Sciatic nerve (tissue), 2 donors: ENCODE measurements around the gene GPR17. TPM values are rescaled to one million over a fixed set of nuclear protein-coding genes. Genes with fewer than 3 reads are reported as not detected.

Source experiments
- ATAC-seq: fragments of 200-7000 bp; cut with Tn5 transposase; one replicate; pipeline ENCODE4 v1.9.1; 2020; ENCODE audit warnings: mild to moderate bottlenecking, moderate library complexity
- DNase-seq: peaks from one replicate; pipeline ENCODE4 v3.0.0-alpha.2; 2020; ENCODE audit warnings: low spot score
- intact Hi-C: fragments of 100-400 bp; cut with DNase I; formaldehyde crosslinking; loops from one replicate; pipeline ENCODE4 v1.14.2; 2022
- total RNA-seq: library from RNA; stranded (reverse); fragmentation: NEBNext Ultra II Directional; extraction: Animal tissue kit (Norgen Biotek cat#: 25700); gene quantifications from one replicate; pipeline ENCODE4 v1.2.1, GENCODE V29; 2021
- donor health status: DM: no; HTN: no; CAD: no.
- donor health status: DM: no; HTN: no; CAD: no.

GPR17 gene
- total RNA-seq, 1 donor from 2014 or later: 4.6 TPM

- ATAC-seq (peak; percentile 2), DNase-seq (no peak)
- intact Hi-C loops: no loop called here
Observed at GRCh38 chr2:127637236-127637630, 8.7 kb upstream of the GPR17 start.

- intact Hi-C loops: no loop called here
- peak; percentile 47 for ATAC-seq
Observed at GRCh38 chr2:127637725-127638252, 8.2 kb upstream of the GPR17 start.

GRCh38 chr2:127638361-127639110, 7.4 kb upstream of the GPR17 start:
- ATAC-seq (peak; percentile 6), DNase-seq (no peak)
- intact Hi-C loops: no loop called here

More at GRCh38 chr2:127637725-127638252, 8.2 kb upstream of the GPR17 start:
- no peak for DNase-seq

DNA sequence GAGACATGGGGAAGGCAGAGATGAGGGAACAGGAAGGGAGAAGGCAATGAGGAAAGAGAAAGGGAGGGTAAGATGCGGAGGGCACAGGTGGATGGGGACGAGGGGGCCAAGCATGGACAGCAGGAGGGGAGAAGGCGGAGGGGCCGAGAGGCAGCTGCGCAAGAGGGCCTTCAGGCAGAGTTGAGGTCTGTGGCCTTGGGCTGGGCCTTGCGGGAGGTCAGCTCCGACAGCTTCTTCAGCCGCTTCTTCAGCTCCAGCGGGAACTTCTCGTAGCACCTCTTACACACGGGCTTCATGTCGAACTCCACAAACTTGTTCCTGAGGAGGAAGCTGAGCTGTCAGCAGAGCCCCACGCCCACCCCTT, 6.9 kb upstream of the GPR17 start:
- intact Hi-C loops: no loop called here
- ATAC-seq: no peak
- no peak for DNase-seq

DNA sequence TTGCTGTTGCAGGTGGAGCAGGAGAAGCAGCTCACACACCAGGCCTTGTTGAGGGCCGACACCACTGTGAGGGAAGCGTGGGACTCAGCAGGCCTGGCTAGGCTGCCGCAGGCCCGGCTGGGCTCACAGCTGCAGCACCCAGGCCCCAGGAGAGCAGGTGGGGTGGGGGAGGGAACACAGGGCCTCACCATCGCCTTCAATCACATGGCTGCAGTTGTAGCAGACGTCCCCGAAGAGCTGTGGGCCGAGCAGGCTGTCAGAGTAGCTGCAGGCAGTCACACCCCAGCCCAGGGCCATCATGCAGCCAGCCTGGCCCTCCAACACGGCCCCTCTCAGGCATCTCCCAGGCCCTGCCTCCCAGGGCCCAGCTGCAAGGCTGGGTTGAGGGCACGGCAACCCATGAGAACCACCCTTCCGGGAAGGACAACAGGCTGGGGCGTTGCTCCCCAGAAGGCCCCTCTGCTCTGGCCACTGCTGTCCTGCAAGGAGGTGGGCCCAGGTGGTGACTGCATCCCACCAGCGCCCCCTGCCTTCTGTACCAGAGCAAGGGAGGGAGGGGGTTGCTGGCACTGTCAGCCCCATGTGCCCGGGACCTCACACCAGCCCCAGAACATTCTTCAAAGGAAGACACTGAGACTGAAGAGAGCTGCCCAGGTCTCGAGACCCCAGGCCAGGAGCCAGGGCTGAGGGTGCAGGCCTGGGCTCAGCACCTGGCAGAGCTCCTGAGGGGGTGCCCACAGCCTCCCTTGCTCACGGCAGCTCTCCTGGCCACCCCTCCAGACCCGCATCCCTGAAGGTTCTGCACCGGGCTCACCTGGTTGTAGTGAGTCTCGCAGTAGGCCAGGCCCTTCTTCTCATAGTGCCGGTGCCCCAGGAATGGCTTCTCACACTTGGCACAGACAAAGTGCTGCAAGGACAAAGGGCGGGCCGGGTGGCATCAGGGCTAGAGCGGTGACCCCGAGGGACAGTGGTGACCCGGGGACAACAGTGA, 5.6 kb upstream of the GPR17 start:
- no peak for ATAC-seq
- intact Hi-C loops: loop anchor here (5.0 kb wide), 1 partner anchor 113 kb away; the partner anchor contains the start of gene IWS1
- DNase-seq: no peak

- intact Hi-C loops: loop anchor here (5.0 kb wide), 1 partner anchor 114 kb away; the partner anchor contains the start of gene IWS1
- no peak for DNase-seq
- ATAC-seq: no peak
Observed at GRCh38 chr2:127641133-127641532, 4.8 kb upstream of the GPR17 start.

DNA sequence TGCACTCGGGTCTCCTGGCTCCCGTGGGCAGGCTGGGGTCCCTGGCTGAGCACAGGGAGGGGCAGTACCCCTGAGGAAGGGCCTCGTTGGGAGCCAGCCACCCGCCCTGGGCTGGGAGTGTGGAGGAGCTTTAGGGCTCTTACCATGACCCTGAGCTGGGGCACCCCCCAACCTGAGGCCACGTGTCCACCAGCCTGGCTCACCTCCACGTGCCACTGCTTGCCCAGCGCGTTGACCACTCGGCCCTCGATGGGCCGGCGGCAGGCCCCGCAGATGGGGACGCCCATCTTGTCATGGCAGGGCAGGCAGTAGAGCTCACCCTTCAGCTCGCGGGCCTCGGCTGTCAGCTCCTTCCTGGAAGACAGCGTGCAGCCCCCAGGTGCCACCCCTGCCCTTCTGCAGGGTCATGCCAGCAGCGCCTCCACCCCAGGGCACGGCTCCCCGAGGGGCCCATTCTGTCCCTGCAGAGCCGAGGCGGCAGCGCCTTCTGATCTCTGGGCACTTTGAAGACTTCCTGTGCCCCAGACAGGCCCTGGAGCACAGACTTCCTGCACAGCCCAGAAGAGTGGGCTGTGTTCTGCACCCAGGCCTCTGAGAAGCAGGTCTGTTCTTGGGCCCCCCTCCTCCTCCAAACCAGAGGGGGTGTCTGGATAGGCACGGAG, 4.0 kb upstream of the GPR17 start:
- DNase-seq (no peak), ATAC-seq (no peak)
- intact Hi-C loops: loop anchor here (5.0 kb wide), 1 partner anchor 115 kb away; the partner anchor contains the start of gene IWS1

GRCh38 chr2:127642706-127643438, 3.1 kb upstream of the GPR17 start:
- intact Hi-C loops: loop anchor here (5.0 kb wide), 1 partner anchor 116 kb away; the partner anchor contains the start of gene IWS1
- DNase-seq (no peak), ATAC-seq (no peak)

- intact Hi-C loops: loop anchor here (5.0 kb wide), 1 partner anchor 116 kb away; the partner anchor contains the start of gene IWS1
- ATAC-seq: no peak
- DNase-seq: no peak
Observed at GRCh38 chr2:127643439-127644065, 2.4 kb upstream of the GPR17 start.

DNA sequence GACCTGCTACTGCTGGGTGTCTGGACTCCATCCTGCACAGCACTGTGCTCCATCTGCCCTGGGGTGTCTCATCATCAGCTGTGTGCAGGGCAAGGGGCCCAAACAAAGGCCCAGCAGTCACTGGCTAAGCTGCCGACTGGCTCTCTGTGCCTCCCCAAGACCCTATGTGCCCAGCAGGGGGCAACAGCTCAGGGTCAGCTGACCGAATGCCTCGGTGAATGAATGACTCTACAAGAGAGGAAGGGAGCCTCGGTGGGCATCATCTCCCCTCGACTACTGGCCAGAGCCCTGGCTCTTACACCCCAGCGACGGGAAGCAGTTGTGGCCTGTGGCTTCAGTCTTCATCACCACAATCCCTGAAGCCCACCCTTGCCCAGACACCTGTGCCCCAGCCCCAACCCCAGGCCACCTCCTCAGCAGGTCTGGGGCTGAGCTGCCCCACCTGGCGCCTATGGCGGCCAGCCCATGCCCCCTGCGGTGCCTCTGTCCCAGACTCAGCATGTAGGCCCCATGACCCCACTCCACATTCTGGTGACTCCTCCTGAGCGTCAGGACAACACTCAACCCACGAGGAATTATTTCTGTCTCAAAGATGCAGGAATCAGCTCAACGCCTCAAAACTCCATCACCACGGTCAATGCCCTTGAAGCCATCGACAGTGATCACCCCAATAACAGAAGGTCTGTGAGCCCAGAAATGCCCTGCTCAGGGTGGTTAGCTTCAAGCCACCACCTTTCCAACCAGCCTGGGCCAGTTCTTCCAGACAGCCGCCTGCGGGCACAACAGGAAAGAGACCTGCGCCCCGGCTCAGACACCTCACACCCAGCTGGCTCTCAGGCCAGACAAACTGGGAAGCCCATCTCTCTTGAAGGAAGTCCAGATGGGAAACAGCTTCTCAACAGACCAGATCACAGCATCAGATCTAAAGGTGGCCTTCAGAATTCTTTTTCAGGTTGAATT, 1.6 kb upstream of the GPR17 start:
- intact Hi-C loops: loop anchor here (5.0 kb wide), 1 partner anchor 117 kb away; the partner anchor contains the start of gene IWS1
- ATAC-seq (no peak), DNase-seq (no peak)

- DNase-seq: no peak
- ATAC-seq: no peak
- intact Hi-C loops: no loop called here
Observed at GRCh38 chr2:127645026-127645394, 943 bp upstream of the GPR17 start.

DNA sequence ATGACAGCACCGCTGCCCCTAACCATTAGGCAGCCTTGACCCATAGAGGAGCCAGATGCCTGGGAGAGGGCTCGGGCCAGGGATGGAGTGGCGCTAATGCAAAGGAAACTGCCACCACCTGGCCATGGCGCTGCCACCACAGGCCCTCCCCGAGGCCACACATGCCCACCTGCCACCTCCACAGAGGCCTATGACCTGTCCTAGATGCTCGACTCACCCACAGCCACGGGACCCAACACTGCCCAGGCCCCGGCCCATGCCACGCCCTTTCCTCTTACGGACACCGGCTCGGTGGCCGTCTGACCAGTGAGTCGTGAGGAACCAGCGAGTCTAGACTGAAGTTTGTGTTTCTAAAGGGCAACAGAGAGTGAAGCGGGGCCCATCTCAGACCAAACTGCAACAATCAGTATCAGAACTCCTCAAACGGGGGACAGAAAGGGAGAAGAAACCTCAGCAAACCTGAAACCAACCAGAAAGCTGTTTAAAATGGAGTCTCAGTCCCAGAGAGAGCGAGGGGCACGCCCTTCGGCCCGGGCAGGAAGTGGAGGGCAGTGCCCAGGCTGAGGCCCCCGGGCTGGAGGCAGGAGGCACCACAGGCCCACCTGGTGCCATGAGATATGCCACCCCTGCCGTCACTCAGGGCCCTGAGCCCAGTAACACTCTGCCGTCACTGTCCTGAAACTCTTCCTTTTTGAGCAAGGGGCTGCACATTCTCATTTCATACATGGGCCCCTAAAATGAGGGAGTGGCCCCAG, 711 bp downstream of the GPR17 start:
- intact Hi-C loops: no loop called here
- ATAC-seq: no peak
- no peak for DNase-seq

GRCh38 chr2:127647242-127648190, 1.6 kb downstream of the GPR17 start:
- ATAC-seq: no peak
- no peak for DNase-seq
- intact Hi-C loops: no loop called here

- intact Hi-C loops: no loop called here
- no peak for ATAC-seq
- no peak for DNase-seq
Observed at GRCh38 chr2:127648321-127648720, 2.4 kb downstream of the GPR17 start.

GRCh38 chr2:127649100-127649611, 3.2 kb downstream of the GPR17 start:
- no peak for DNase-seq
- intact Hi-C loops: no loop called here

More at GRCh38 chr2:127649100-127649611, 3.2 kb downstream of the GPR17 start:
- ATAC-seq: no peak
